Liver (tissue), 3 donors: ENCODE results near the gene KRT80.

ENCODE experiments used
- GABPA ChIP-seq, 2 donors: IDR thresholded peaks in 1 of 2; conservative IDR thresholded peaks in 1 of 2; 2 replicates each; pipeline ENCODE4 v1.6.1; 2016; ENCODE audit warnings: antibody characterized with exemption in 2 of 2, mild to moderate bottlenecking in 1 of 2, moderate library complexity in 1 of 2
- JUND ChIP-seq, 2 donors: IDR thresholded peaks; 2 replicates each; pipeline ENCODE4 v1.6.1; 2016; ENCODE audit warnings: antibody characterized with exemption in 2 of 2
- RAD21 ChIP-seq, 2 donors: IDR thresholded peaks; 2 replicates each; pipeline ENCODE4 v1.6.1; 2016; ENCODE audit warnings: antibody characterized with exemption in 2 of 2, mild to moderate bottlenecking in 2 of 2
- YY1 ChIP-seq: IDR thresholded peaks from 2 replicates; pipeline ENCODE4 v1.6.1; 2016; ENCODE audit warnings: antibody characterized with exemption, mild to moderate bottlenecking
- TF ChIP-seq, protein P1 (sequence below): fragments of 150-350 bp; IDR thresholded peaks from 2 replicates; pipeline ENCODE4 v1.5.1; 2017; ENCODE audit warnings: improper control_type of control experiment, low read depth, low read length; ENCODE audit not compliant: missing input control
- TF ChIP-seq, protein P2 (sequence below): IDR thresholded peaks from 2 replicates; pipeline ENCODE4 v1.6.1; 2016; ENCODE audit warnings: antibody characterized with exemption
- TF ChIP-seq, protein P3 (sequence below): IDR thresholded peaks from 2 replicates; pipeline ENCODE4 v1.6.1; 2016; ENCODE audit warnings: antibody characterized with exemption
- donor health status: healthy.
- donor health status: healthy.

DNA sequence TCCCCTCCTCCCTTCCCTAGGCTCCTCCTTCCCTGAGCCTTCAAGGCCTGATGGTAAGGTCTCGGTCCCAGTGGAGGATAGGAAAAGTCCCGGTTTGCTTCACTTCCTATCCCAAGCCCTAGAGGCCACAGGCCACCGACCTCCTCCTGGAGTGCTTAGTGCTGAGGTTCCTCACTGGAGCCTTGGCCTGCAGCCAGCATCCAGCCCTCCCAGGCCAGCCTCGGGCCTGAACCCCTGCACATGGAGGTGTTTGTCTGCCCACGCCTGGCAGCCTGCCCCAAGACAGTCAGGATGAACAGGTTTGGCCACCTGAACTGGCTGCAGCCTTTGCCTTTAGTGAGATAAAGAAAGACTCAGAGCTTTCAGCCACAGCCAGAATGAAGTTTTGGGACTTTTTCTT, 25.4 kb upstream of the KRT80 start:
- TF ChIP-seq GABPA (IDR thresholded peaks at IDR 0.05 in 1 of 2, conservative IDR thresholded peaks at IDR 0.05 in 1 of 2), result no peak
- no peak for TF ChIP-seq JUND (IDR thresholded peaks at IDR 0.05)
- no peak for TF ChIP-seq YY1
- TF ChIP-seq, protein P1, sequence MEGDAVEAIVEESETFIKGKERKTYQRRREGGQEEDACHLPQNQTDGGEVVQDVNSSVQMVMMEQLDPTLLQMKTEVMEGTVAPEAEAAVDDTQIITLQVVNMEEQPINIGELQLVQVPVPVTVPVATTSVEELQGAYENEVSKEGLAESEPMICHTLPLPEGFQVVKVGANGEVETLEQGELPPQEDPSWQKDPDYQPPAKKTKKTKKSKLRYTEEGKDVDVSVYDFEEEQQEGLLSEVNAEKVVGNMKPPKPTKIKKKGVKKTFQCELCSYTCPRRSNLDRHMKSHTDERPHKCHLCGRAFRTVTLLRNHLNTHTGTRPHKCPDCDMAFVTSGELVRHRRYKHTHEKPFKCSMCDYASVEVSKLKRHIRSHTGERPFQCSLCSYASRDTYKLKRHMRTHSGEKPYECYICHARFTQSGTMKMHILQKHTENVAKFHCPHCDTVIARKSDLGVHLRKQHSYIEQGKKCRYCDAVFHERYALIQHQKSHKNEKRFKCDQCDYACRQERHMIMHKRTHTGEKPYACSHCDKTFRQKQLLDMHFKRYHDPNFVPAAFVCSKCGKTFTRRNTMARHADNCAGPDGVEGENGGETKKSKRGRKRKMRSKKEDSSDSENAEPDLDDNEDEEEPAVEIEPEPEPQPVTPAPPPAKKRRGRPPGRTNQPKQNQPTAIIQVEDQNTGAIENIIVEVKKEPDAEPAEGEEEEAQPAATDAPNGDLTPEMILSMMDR, result no peak
- TF ChIP-seq, protein P2, sequence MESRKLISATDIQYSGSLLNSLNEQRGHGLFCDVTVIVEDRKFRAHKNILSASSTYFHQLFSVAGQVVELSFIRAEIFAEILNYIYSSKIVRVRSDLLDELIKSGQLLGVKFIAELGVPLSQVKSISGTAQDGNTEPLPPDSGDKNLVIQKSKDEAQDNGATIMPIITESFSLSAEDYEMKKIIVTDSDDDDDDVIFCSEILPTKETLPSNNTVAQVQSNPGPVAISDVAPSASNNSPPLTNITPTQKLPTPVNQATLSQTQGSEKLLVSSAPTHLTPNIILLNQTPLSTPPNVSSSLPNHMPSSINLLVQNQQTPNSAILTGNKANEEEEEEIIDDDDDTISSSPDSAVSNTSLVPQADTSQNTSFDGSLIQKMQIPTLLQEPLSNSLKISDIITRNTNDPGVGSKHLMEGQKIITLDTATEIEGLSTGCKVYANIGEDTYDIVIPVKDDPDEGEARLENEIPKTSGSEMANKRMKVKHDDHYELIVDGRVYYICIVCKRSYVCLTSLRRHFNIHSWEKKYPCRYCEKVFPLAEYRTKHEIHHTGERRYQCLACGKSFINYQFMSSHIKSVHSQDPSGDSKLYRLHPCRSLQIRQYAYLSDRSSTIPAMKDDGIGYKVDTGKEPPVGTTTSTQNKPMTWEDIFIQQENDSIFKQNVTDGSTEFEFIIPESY, result no peak
- TF ChIP-seq, protein P3, sequence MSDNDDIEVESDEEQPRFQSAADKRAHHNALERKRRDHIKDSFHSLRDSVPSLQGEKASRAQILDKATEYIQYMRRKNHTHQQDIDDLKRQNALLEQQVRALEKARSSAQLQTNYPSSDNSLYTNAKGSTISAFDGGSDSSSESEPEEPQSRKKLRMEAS, result no peak
- no peak for TF ChIP-seq RAD21 (IDR thresholded peaks at IDR 0.05)
